ENCODE results near the gene RAB7A. TPM values are rescaled to one million over a fixed set of nuclear protein-coding genes. Genes with fewer than 3 reads are reported as not detected.
"Not testable (repeated sequence)": the region's sequence is repeated elsewhere in the genome, so short reads cannot be mapped to it uniquely, and the experiment has no call there.

Gene RAB7A
- polyA plus RNA-seq, 3 donors: 237 to 300 (median 259) TPM

DNA sequence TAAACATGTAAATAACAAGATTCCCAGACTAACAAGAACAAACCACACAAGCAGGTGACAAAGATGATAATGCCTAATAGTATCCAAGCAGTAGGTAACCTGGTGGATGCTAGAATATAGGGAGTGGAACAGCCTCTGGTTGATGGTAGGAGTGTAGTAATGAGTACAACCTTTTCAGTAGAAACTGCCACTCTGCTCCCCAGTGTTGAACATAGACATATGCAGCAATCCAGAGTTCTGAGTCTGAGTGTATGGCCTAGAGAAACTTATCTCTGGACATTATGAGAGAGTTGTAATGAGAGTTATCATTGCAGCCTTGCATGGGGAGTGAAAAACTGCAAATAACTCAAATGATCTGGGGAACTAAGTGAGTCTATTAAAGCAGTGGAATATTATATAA, 77.3 kb downstream of the RAB7A start:
- no peak for DNase-seq (ENCODE audit: extremely low read depth in 1 of 11, low read depth in 9 of 11, low spot score in 4 of 11)

DNA sequence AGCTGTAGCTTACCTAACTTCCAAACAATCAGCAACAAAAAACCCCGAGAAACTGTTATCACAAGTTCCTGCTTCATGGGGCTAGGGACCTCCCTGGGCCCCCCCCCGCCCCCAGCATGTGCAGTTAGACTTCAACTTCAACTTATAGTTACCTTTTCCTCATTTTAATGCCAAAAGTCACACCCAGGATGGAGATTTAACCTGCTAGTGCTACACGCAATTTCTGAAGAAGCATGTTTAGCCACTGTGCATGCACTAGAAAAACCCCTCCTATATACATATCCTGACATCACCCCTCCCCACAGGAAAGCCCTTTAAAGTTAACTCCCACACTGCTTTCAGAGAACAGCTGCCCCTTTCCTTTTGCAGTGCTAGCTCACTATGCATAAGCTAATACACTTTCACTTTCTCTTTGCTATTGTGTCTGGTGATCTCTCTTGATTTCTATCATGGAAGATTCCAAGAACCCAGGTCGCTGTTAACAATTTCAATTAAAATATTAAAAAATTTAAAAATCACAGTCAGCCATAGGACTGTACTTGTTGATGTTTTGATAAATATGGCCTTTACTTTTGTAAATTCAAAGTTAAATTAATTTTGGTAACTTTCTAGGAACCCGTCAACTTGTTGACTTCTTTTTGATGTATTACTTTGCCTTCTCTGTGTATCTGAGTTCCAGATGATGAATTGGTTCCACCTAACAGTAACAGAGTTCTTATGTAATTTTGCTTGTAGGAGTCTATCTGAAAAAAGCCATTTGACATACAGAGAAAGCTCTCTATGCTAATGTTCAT, 78.2 kb downstream of the RAB7A start:
- peak in 8 of 11 donors; percentile 15 to 63 (median 49) for DNase-seq (ENCODE audit: extremely low read depth in 1 of 11, low read depth in 9 of 11, low spot score in 4 of 11)

DNA sequence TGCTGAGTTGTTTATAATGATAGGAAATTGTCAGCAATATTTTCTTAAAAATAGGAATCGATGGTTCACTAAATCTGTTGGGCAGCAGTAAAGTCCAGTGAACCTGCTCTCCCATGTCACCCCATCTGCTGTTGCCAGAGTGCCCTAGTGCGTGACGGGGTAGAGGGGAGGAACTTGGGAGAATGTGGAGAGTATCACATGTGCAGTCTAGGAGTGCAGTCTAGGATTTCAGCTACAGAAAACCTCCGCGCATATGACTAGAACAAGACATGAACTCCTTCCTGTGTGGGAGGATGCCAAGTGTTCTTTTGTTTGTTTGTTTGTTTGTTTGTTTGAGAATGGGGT, 78.8 kb downstream of the RAB7A start:
- peak in 9 of 11 donors; percentile 33 to 72 (median 59) for DNase-seq (ENCODE audit: extremely low read depth in 1 of 11, low read depth in 9 of 11, low spot score in 4 of 11)

DNA sequence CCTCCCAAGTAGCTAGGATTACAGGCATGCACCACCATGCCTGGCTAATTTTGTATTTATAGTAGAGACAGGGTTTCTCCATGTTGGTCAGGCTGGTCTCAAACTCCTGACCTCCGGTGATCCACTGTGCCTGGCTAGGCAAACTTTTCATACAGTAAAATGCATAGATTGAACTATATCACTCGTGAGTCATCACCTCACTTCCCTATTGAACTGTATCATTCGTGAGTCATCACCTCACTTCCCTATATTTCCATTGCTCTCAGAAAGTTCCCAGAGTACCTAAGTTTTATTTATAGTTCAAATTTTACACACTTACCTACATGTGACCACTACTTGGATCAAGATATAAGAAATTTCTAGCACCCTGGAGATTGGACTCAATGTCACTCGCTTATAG, 79.8 kb downstream of the RAB7A start:
- no peak for DNase-seq (ENCODE audit: extremely low read depth in 1 of 11, low read depth in 9 of 11, low spot score in 4 of 11)

DNA sequence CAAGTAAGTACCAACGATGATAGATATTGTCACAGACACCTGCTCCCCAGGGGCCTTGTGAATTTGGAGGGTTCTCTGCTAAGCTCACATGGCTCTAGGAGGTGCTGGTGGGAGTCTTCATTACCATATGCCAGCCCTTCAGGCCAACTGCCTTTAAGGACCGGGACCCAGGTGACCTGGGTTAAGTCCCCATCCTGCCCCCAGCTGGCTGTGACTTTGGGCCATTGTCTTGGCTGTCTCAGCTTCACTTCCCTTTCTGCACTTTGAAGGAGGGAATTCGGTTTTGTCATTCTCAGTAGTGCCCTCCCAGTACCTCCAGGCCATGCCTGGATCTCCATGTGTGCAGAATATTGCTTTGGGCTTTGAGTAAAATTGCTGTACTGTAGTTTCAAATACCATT, 80.6 kb downstream of the RAB7A start:
- no peak for DNase-seq (ENCODE audit: extremely low read depth in 1 of 11, low read depth in 9 of 11, low spot score in 4 of 11)

DNA sequence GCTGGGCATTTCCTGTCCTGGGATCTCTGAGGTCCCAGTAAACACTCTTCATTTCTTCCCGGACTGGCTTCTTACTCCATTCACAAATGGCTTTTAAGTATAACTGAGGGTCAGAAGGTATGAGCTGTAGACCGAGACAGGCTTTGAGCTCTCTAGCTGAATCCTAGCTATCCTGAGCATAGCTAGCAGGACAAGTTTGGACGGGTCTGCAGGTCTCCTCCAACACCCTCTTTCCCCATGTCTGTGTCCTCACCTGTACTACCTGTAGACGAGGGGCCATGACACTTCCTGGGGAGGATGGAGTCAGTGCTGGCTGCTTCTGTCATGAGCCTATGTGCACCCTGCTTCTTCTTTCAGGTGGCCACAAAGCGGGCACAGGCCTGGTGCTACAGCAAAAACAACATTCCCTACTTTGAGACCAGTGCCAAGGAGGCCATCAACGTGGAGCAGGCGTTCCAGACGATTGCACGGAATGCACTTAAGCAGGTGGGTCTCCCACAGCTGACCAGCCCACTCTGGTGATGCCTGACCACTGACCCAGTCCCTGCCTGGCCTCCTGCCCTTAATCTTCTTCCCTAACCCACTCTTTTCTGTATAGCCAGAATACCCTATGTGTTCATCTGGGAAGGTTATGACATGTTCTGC, 81.3 kb downstream of the RAB7A start:
- no peak for DNase-seq (ENCODE audit: extremely low read depth in 1 of 11, low read depth in 9 of 11, low spot score in 4 of 11)

DNA sequence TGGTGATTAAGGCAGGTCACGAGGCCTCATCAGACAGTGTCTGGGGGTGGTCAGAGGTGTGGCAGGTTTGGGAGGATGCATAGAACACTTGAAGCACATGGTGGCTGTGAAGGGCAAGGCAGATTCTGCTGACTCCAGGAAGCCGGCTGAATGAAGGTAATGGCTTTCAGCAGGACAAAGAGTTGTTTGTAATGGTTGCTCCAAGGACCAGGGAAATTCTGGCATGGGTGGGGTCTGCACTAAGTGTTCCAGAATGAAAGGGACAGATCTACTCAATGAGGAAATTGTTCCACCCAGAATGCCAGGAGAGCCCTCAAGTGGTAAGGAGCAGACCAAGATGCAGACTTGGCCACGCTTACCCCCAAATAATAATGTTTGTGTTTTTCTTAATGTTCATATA, 82.7 kb downstream of the RAB7A start:
- DNase-seq (ENCODE audit: extremely low read depth in 1 of 11, low read depth in 9 of 11, low spot score in 4 of 11): no peak

DNA sequence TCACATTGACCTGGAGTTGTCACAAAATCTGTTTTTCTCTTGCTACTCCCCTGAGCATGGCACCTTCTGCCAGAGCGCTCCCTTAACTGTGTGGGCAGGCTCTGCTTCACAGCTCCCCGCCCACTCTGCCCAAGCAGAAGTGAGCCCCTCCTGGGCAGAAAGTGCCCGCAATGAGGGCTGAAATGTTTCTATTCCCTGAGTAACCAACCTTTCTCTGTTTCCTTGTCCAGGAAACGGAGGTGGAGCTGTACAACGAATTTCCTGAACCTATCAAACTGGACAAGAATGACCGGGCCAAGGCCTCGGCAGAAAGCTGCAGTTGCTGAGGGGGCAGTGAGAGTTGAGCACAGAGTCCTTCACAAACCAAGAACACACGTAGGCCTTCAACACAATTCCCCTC, 87.1 kb downstream of the RAB7A start:
- DNase-seq (ENCODE audit: extremely low read depth in 1 of 11, low read depth in 9 of 11, low spot score in 4 of 11): no peak

DNA sequence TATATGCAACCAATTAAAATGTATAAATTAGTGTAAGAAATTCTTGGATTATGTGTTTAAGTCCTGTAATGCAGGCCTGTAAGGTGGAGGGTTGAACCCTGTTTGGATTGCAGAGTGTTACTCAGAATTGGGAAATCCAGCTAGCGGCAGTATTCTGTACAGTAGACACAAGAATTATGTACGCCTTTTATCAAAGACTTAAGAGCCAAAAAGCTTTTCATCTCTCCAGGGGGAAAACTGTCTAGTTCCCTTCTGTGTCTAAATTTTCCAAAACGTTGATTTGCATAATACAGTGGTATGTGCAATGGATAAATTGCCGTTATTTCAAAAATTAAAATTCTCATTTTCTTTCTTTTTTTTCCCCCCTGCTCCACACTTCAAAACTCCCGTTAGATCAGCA, 88.1 kb downstream of the RAB7A start:
- no peak for DNase-seq (ENCODE audit: extremely low read depth in 1 of 11, low read depth in 9 of 11, low spot score in 4 of 11)

DNA sequence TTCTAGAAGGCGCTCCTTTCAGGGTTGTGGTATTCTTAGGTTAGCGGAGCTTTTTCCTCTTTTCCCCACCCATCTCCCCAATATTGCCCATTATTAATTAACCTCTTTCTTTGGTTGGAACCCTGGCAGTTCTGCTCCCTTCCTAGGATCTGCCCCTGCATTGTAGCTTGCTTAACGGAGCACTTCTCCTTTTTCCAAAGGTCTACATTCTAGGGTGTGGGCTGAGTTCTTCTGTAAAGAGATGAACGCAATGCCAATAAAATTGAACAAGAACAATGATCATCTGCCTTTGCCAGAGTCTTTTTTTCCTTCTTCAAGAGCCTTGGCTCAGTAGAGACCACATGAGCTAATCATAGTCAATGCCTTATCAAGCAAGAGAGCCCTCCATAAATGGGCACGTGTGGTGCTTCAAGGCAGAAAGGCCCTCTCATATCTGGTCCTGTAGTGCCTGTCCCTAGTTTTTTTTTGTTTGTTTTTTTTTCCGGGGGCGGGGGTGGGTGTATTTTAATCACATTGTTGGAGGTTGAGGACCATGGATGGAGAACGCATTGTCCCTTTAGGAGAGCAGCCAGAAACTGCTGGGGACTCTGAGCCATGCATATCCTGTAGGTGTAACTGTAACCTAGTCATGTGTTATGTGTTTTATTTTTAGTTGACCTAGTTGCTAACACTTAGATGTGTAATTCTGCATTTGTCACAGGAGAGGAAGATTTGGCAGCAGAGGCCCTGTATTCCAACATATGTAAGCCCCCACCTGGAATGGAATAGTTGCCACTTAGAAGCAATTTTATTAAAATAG, 88.7 kb downstream of the RAB7A start:
- DNase-seq (ENCODE audit: extremely low read depth in 1 of 11, low read depth in 9 of 11, low spot score in 4 of 11): no peak

DNA sequence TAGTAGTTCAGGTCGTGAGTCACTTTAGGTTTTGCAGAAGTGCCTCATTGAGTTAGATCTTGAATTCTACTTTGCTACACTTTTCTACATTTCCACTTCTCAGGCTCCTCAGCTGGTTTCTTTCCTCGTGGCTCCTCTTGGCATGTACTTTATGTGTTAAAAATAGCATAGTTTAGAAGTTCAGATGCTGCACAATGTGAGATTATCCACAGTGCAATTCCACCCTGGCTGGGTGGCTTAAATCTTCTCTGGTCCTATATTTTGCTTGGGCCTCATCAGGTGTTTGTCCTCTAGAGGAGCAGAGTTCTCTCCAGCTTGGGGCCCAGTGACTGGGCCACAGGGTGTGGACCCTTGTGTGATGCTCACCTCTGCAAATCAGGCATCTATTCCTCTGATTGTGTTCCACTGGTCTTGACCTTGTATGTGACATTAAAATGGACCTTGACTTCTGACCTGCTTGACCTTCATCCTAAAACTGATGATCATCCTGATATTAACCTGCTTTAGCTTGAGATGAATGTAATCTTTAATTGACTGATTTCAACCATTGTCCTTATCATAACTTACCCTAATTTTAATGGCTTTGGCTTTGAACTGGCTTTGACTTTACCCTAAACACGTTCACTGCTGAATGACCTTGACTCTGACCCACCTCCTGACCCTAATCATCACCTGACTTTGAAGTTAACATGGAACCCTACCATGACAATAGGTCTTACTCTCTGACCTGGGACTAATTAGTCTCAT, 89.5 kb downstream of the RAB7A start:
- no peak for DNase-seq (ENCODE audit: extremely low read depth in 1 of 11, low read depth in 9 of 11, low spot score in 4 of 11)

DNA sequence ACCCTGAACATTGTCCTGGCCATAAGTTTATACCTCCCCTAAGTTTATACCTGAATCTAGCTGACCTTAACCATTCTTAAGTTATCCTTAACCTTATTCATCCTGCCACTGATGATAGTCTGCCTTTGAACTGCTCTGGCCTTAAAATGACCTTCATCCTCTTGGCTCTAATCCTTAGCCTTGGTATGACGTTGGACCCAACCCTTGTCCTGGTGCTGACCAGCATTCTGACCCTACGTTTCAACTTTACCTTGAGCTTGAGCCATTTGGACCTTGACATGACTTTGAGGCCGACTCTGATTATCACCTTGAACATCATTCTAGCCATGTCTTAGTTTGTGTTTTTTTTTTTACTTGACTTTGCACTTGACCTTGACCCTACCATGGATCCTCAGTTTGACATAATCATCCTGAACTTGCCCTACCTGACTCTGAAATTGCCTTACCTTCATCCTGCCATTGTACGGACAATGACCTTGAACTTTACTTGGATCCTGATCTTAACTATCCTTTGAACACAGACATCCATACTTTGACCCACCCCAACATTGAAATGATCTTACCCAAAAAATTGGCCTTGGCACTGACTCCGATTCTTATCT, 92.3 kb downstream of the RAB7A start:
- no peak for DNase-seq (ENCODE audit: extremely low read depth in 1 of 11, low read depth in 9 of 11, low spot score in 4 of 11)

DNA sequence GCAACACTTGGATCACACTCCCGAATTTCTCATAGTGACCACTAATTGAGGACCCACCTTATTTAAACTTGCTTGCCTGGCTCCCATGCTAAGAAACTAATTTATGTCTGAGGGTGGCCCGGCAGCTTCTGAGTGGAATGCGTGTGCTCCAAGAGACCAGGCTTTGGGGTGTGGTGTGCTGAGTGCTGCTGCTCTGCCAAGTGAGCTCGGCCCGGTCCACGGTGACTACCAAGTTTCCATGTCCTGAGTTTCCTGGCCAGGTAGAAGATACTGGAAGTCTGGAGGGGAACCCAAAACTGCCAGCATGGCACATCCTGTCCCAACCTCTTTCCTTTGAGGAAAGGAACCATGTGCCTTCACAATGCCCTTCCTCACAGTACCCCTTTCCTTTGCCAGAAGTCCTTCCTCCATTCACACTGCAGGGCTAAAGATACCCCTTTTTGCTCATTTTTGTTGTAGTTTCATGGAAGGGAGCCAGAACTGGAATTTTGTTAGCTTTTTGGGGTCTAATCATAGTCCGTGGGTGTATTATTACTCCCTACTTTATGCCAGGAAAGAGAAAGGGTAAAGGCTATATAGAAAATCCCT, 94.4 kb downstream of the RAB7A start:
- DNase-seq (ENCODE audit: extremely low read depth in 1 of 11, low read depth in 9 of 11, low spot score in 4 of 11): no peak

DNA sequence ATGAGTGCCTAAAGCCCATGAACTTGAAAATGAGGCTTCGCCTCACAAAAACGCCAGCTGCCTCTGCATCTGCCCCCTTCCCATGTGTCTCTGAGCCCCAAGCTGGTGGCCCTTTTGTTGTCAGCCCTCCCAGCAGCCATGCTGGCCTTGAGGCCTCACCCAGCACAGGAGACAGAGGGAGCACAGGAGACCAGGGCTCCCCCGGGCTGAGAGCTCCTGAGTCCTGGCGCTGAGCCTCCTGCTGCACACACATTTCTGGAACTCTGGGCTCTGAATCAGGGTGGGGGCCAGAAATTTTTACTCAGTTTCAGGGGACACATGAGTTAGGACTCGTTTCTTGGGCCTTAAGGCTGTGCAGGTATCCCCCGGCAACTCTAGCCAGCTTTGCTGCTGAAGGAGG, 97.0 kb downstream of the RAB7A start:
- no peak for DNase-seq (ENCODE audit: extremely low read depth in 1 of 11, low read depth in 9 of 11, low spot score in 4 of 11)

DNA sequence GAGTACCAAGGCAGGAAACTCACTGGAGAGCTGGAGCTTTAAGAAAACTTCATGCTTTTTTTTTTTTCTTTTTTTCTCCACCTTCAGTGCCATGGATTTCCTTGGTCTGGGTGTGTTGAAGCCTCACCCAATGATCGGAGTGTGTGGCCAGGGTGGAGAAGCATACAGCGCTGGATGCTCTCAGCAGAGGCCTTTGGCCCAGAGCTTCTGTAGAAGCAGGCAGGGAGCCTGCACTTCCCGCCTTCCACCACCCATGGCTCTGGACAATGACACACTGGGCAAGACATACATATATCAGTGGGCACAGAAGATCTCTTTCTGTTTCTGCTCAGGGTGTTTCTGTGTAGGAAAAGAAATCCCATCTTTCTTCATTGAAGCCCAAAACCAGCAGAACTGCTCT, 97.6 kb downstream of the RAB7A start:
- no peak for DNase-seq (ENCODE audit: extremely low read depth in 1 of 11, low read depth in 9 of 11, low spot score in 4 of 11)

DNA sequence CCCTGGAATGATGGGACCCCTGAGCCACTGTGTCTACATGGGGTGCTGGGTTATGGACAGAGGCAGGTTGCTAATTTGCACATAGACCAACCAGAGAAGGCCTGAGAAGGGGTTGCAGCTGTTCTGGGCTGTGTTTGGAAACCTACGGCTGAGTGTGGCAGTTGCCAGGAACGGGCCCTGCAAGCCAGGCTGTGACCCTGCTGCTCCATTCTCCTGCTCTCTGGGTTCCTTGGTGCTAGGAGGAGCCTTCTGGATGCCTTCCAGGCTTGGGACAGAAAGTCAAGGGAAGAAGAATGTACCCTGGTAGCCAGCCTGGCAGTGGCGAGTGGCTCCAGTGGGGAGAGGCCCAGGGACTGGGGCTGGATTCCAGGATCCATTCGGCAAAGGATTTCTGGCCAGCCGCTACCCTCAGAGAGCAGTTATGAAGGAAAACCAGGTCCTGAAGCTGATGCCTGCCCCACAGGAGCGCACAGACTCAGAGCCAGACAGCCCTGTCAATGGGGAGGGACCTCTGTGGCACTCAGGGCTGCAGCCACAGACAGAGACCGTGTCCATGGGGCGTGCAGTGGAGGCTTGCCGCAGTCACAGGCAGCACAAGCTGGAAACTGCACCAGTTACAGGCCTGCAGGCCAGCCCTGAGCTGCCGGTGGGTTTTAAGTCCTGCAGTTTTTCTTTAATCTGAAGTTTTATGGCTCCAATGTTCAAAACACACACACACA, 98.3 kb downstream of the RAB7A start:
- no peak for DNase-seq (ENCODE audit: extremely low read depth in 1 of 11, low read depth in 9 of 11, low spot score in 4 of 11)

DNA sequence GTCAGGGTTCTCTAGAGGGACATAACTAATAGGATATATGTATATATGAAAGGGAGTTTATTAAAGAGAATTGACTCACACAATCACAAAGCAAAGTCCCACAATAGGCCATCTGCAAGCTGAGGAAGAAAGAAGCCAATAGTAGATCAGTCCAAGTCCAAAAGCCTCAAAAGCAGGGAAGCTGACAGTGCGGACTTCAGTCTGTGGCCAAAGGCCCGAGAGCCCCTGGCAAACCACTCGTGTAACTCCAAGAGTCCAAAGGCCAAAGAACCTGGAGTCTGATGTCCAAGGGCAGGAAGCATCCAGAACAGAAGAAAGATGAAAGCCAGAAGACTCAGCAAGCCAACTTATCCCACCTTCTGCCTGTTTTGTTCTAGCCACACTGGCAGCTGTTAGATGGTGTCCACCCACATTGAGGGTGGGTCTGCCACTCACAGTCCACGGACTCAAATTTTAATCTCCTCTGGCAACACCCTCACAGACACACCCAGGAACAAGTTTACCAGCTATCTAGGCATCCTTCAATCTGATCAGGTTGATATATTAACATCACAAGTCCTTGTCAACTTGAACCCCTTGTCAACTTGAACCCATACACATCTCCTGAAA, 99.2 kb downstream of the RAB7A start:
- no peak for DNase-seq (ENCODE audit: extremely low read depth in 1 of 11, low read depth in 9 of 11, low spot score in 4 of 11)

DNA sequence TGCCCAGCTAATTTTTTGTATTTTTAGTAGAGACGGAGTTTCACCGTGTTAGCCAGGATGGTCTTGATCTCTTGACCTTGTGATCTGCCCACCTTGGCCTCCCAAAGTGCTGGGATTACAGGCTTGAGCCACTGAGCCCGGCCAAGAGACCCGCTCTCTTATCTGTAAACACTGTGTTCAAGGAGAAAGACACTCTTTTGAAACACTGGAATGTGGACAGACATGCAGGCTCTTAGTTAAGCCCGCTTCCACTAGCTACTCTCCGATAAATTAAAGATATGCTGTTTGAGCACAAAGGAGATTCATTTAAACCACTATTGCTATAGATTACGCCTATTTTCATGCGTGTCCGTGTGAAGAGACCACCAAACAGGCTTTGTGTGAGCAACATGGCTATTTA, 103.1 kb downstream of the RAB7A start:
- not testable (repeated sequence) for DNase-seq (ENCODE audit: extremely low read depth in 1 of 11, low read depth in 9 of 11, low spot score in 4 of 11)
